HCT116 (cell line): ENCODE data around the gene EXOC4. TPM values are rescaled to one million over a fixed set of nuclear protein-coding genes. Genes with fewer than 3 reads are reported as not detected.

Source experiments
- ATAC-seq: fragments of 200-7000 bp; cut with Tn5 transposase; 2 replicates; pipeline ENCODE4 v1.9.1; 2020; ENCODE audit warnings: mild to moderate bottlenecking, moderate library complexity
- BruUV-seq: library from RNA; stranded (reverse); fragments of 400-500 nt; replicated peaks from 2 replicates; lab custom pipeline; 2021; lab: Mats Ljungman, UMichigan
- CTCF ChIA-PET: fragments of 300-600 bp; sonication (Branson Sonifier 250); formaldehyde crosslinking; loops from one replicate; lab custom pipeline; 2021; ENCODE audit warnings: antibody characterized with exemption; lab: Charles Lee
- POLR2A ChIA-PET: fragments of 300-600, 350-600 bp; sonication (Branson Sonifier 250); formaldehyde crosslinking; loops from one replicate; lab custom pipeline; 2021; ENCODE audit warnings: antibody characterized with exemption; lab: Charles Lee
- RAD21 ChIA-PET, 2 experiments: fragments of 300-600 bp; sonication (Branson Sonifier 250); formaldehyde crosslinking; loops; one replicate each; lab custom pipeline; 2023; ENCODE audit warnings: low total read pairs in 2 of 2; ENCODE audit not compliant: uncharacterized antibody in 2 of 2, unreplicated experiment in 2 of 2, low non-redundant PET in 1 of 2; lab: Charles Lee
- DNase-seq: peaks from one replicate; pipeline ENCODE4 v3.0.0-alpha.2; 2010; ENCODE audit warnings: low read depth, low spot score
- H2AFZ ChIP-seq: fragments of 200-600 bp; shearing (Covaris generic), sonication (generic); 2 replicates; pipeline ENCODE4 v1.6.1; 2017; ENCODE audit warnings: low read depth, mixed run types, mixed read lengths, antibody characterized with exemption, low read length; ENCODE audit not compliant: poor library complexity, severe bottlenecking
- H3K27ac ChIP-seq: 2 replicates; pipeline ENCODE4 v1.5.1; 2012; ENCODE audit warnings: low read depth, low read length
- H3K27me3 ChIP-seq: fragments of 200-600 bp; sonication (generic); 2 replicates; pipeline ENCODE4 v1.6.1; 2016; ENCODE audit warnings: mixed run types, low read length, mixed read lengths; ENCODE audit not compliant: insufficient read depth
- H3K36me3 ChIP-seq, 2 experiments: fragments of 200-500 bp in 1 of 2; fragments of 200-600 bp in 1 of 2; sonication (Bioruptor generic) in 1 of 2; sonication (generic) in 1 of 2; 2 replicates each; pipeline versions ENCODE4 v1.5.1 to v1.6.1; 2014 to 2016; ENCODE audit warnings: low read length in 2 of 2, inconsistent platforms in 1 of 2, mixed read lengths in 1 of 2, mixed run types in 1 of 2; ENCODE audit not compliant: insufficient read depth in 2 of 2, control insufficient read depth in 1 of 2
- H3K4me1 ChIP-seq, 2 experiments: fragments of 200-600 bp in 1 of 2; sonication (generic) in 1 of 2; 2 replicates each; pipeline versions ENCODE4 v1.5.1 to v1.6.1; 2012 to 2017; ENCODE audit warnings: low read length in 2 of 2, inconsistent platforms in 1 of 2, mild to moderate bottlenecking in 1 of 2, mixed read lengths in 1 of 2, mixed run types in 1 of 2, moderate library complexity in 1 of 2; ENCODE audit not compliant: insufficient read depth in 2 of 2, control insufficient read depth in 1 of 2
- H3K4me2 ChIP-seq: fragments of 200-600 bp; sonication (generic); 2 replicates; pipeline ENCODE4 v1.6.1; 2017; ENCODE audit warnings: mixed run types, low read length, mixed read lengths
- H3K4me3 ChIP-seq, 2 experiments: fragments of 200-600 bp in 1 of 2; sonication (generic) in 1 of 2; replicated peaks in 1 of 2; 2 replicates each; pipeline ENCODE4 v1.5.1; 2011 to 2016; ENCODE audit warnings: low read length in 2 of 2, control low read depth in 1 of 2, low read depth in 1 of 2, mild to moderate bottlenecking in 1 of 2, mixed read lengths in 1 of 2, mixed run types in 1 of 2
- H3K79me2 ChIP-seq: fragments of 200-600 bp; sonication (generic); 2 replicates; pipeline ENCODE4 v1.6.1; 2017; ENCODE audit warnings: mild to moderate bottlenecking, mixed run types, low read length, moderate library complexity, mixed read lengths; ENCODE audit not compliant: insufficient read depth
- H3K9ac ChIP-seq: fragments of 200-600 bp; sonication (generic); 2 replicates; pipeline ENCODE4 v1.6.1; 2016; ENCODE audit warnings: low read length, mixed read lengths
- H3K9me2 ChIP-seq: fragments of 200-600 bp; sonication (generic), shearing (Covaris generic); 2 replicates; pipeline ENCODE4 v1.6.1; 2017; ENCODE audit warnings: mixed run types, mild to moderate bottlenecking, moderate library complexity; ENCODE audit not compliant: insufficient read depth
- H3K9me3 ChIP-seq, 2 experiments: fragments of 200-500 bp in 1 of 2; fragments of 200-600 bp in 1 of 2; sonication (Bioruptor generic) in 1 of 2; sonication (generic) in 1 of 2; 2 replicates each; pipeline ENCODE4 v1.6.1; 2014 to 2017; ENCODE audit warnings: low read length in 2 of 2, mixed read lengths in 2 of 2, inconsistent platforms in 1 of 2, low read depth in 1 of 2, mild to moderate bottlenecking in 1 of 2, mixed run types in 1 of 2, moderate library complexity in 1 of 2; ENCODE audit not compliant: control insufficient read depth in 1 of 2, insufficient read depth in 1 of 2
- H4K20me1 ChIP-seq: fragments of 200-600 bp; sonication (generic), shearing (Covaris generic); 2 replicates; pipeline ENCODE4 v1.6.1; 2017; ENCODE audit warnings: mixed run types, mild to moderate bottlenecking, moderate library complexity; ENCODE audit not compliant: insufficient read depth
- POLR2A ChIP-seq: IDR thresholded peaks from 2 replicates; pipeline ENCODE4 v1.7.0; 2011; ENCODE audit warnings: borderline replicate concordance; ENCODE audit not compliant: insufficient read depth, insufficient read length; ENCODE audit errors: extremely low read depth
- SP1 ChIP-seq: IDR thresholded peaks from 2 replicates; pipeline ENCODE4 v1.6.1; 2012; ENCODE audit warnings: low read depth
- TCF7L2 ChIP-seq: IDR thresholded peaks from 2 replicates; pipeline ENCODE4 v1.7.0; 2011; ENCODE audit warnings: borderline replicate concordance, inconsistent platforms; ENCODE audit not compliant: insufficient read depth, insufficient read length; ENCODE audit errors: extremely low read depth
- ZBTB33 ChIP-seq: IDR thresholded peaks from 2 replicates; pipeline ENCODE4 v1.6.1; 2011; ENCODE audit warnings: mild to moderate bottlenecking, low read length, moderate library complexity; ENCODE audit not compliant: insufficient replicate concordance; ENCODE audit errors: extremely low read depth
- intact Hi-C: fragments of 100-400 bp; cut with micrococcal nuclease; formaldehyde crosslinking; loops from 2 replicates; pipeline ENCODE4 v1.10.0; 2022
- total RNA-seq: library from RNA; stranded (reverse); gene quantifications from one replicate; pipeline ENCODE4 v1.2.1, GENCODE V29; 2021; ENCODE audit not compliant: unreplicated experiment

Gene EXOC4
- total RNA-seq, 1 experiment from 2014 or later = 40.3 TPM

- no peaks in the 10 kb centered on the region; the same call in 1 of the 2 replicates for H3K79me2 ChIP-seq
- H3K27me3 ChIP-seq = no peaks in the 10 kb centered on the region
- TF ChIP-seq SP1 = no peak
- TF ChIP-seq, all 23 proteins: peak for 0
- Histone ChIP-seq H2AFZ (no peak overlapping the region), H3K27ac (no peak overlapping the region), H3K36me3 (no peaks in the 10 kb centered on the region), H3K4me3 (no peak overlapping the region), H3K9me3 (no peaks in the 10 kb centered on the region), H4K20me1 (no peaks in the 10 kb centered on the region), H3K4me1 (no peaks in the 10 kb centered on the region), H3K4me2 (no peak overlapping the region), H3K9ac (no peak overlapping the region), H3K9me2 (no peaks in the 10 kb centered on the region)
- no peak for ATAC-seq
- RAD21 ChIA-PET = no interaction called here
- intact Hi-C loops = no loop called here
- no TSS peak for BruUV-seq
- POLR2A ChIA-PET = no interaction called here
- CTCF ChIA-PET = no interaction called here
- DNase-seq = no peak
Measured at GRCh38 chr7:133300088-133300487, 47.2 kb downstream of the EXOC4 start.

- Histone ChIP-seq H3K36me3 (0 out of 4 replicates have a peak, but pooled peaks cover 0 to 2% of the 10 kb centered on the region in 2 experiments), H2AFZ (no peak overlapping the region), H3K9me3 (no peaks in the 10 kb centered on the region), H3K79me2 (no peaks in the 10 kb centered on the region; the same call in 1 of the 2 replicates), H3K9me2 (no peaks in the 10 kb centered on the region), H3K27me3 (no peaks in the 10 kb centered on the region), H3K4me3 (no peak overlapping the region), H3K4me1 (no peaks in the 10 kb centered on the region), H3K9ac (no peak overlapping the region), H4K20me1 (no peaks in the 10 kb centered on the region), H3K27ac (no peak overlapping the region), H3K4me2 (no peak overlapping the region)
- intact Hi-C loops = no loop called here
- TF ChIP-seq POLR2A (no peak), ZBTB33 (no peak), TCF7L2 (no peak)
- ATAC-seq = no peak
- BruUV-seq = no TSS peak
- ChIA-PET RAD21 (no interaction called here), CTCF (no interaction called here), POLR2A (no interaction called here)
- no peak for DNase-seq
Measured at GRCh38 chr7:133300811-133301210, 47.9 kb downstream of the EXOC4 start.
